Nephron progenitor cell (in vitro differentiated cells): ENCODE data around the gene CCDC17.

Experiments used
- DNase-seq: peaks from one replicate; pipeline ENCODE4 v3.0.0; 2021
- H3K27ac Mint-ChIP-seq: 2 replicates; pipeline ENCODE4 v1.8.0; 2021; ENCODE audit warnings: mild to moderate bottlenecking, moderate library complexity, mixed read lengths
- H3K27me3 Mint-ChIP-seq: 2 replicates; pipeline ENCODE4 v1.8.0; 2021; ENCODE audit warnings: mild to moderate bottlenecking, low read depth, mixed read lengths; ENCODE audit not compliant: poor library complexity
- H3K36me3 Mint-ChIP-seq: 2 replicates; pipeline ENCODE4 v1.8.0; 2021; ENCODE audit warnings: low read depth, mixed read lengths
- H3K4me1 Mint-ChIP-seq: 2 replicates; pipeline ENCODE4 v1.8.0; 2021; ENCODE audit warnings: mixed read lengths
- H3K4me3 Mint-ChIP-seq: 2 replicates; pipeline ENCODE4 v1.8.0; 2021; ENCODE audit warnings: mild to moderate bottlenecking, moderate library complexity, mixed read lengths
- H3K9me3 Mint-ChIP-seq: 2 replicates; pipeline ENCODE4 v1.8.0; 2021; ENCODE audit warnings: mild to moderate bottlenecking, moderate library complexity, mixed read lengths
- CTCF ChIP-seq: fragments of 200-600 bp; sonication (generic); IDR thresholded peaks from 2 replicates; pipeline ENCODE4 v1.5.0; 2021; ENCODE audit warnings: antibody characterized with exemption

The CCDC17 gene

GRCh38 chr1:45585110-45585426 is 38.8 kb downstream of the CCDC17 start:
- Mint-ChIP-seq H3K4me1 (peaks cover 19% of the 10 kb centered on the region), H3K27me3 (no peaks in the 10 kb centered on the region), H3K36me3 (peaks cover 33% of the 10 kb centered on the region), H3K9me3 (no peaks in the 10 kb centered on the region), H3K27ac (peak overlapping the region; percentile 100), H3K4me3 (peak overlapping the region; percentile 97)
- no peak for DNase-seq
- no peak for TF ChIP-seq CTCF

GRCh38 chr1:45584351-45585109 is 39.3 kb downstream of the CCDC17 start:
- no peaks in the 10 kb centered on the region for H3K9me3 Mint-ChIP-seq
- peak; percentile 96 for DNase-seq
- H3K27ac Mint-ChIP-seq: peak overlapping the region; percentile 100
- H3K4me1 Mint-ChIP-seq: peaks cover 19% of the 10 kb centered on the region
- no peaks in the 10 kb centered on the region for H3K27me3 Mint-ChIP-seq
- TF ChIP-seq CTCF: no peak
- H3K4me3 Mint-ChIP-seq: peak overlapping the region; percentile 97
- H3K36me3 Mint-ChIP-seq: peaks cover 29% of the 10 kb centered on the region

DNA sequence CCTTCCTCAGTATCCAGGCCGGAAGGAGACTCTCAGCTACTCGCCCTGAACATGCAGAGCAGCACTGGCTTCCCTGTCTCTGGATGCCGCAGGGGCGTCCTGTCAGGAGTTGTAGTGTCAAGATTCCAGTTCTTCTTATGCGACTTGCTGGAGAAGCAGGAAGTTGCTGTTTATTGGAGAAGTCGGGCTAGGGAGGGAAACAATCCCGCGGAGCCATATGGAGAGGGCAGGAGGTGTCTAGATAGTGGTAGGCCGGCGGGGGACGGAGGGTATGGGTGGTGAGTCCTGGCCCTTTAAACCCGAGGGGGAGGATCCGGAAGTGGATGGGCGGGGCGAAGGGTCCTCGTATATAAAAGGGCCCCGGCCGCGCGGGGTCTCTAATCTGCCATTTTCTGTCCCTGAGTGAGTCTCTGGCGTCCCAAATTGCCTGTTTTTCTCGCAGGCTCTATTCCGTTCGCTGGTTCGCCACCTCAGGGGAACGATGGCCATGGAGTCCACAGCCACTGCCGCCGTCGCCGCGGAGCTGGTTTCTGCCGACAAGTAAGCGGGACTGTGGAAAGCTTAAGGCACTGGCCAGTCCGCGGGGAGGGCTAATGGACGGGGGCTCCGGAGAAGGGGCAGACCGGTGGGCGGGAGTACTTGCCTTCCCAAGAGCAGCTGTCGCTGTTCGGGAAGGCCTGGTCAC is 40.0 kb downstream of the CCDC17 start, which contains the start of gene NASP:
TSS of gene NASP (plus strand) at position 376 of the 685 bp plus-strand sequence. CDS start at position 482, 106 bp downstream.
- Mint-ChIP-seq H3K36me3 (peaks cover 22% of the 10 kb centered on the region), H3K27me3 (no peaks in the 10 kb centered on the region), H3K27ac (peak within 1 kb of the TSS; percentile 100), H3K9me3 (no peaks in the 10 kb centered on the region), H3K4me3 (peak within 1 kb of the TSS; percentile 97), H3K4me1 (peaks cover 19% of the 10 kb centered on the region)
- TF ChIP-seq CTCF: no peak
- DNase-seq: peak; percentile 92

DNA sequence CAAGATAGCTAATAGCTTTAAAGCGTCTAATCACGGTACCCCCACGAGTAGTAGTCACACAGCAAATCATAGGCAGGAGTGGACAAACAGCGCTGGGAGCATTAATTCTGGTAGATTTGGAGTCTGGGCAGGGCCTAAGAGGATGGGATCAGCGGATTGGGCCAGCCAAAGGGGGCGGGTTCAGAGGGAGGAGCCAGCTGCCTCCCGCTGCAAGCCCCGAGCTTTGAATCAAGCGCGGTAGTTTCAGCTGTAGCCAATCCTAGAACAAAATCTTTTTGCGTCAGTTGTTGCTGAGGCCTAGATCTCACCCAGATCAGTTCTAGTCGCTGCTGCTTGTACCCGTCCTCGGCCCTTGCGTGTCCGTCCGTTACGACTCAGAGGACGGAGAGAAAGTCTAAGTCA is 40.6 kb downstream of the CCDC17 start:
- H3K4me3 Mint-ChIP-seq: peak overlapping the region; percentile 97
- H3K4me1 Mint-ChIP-seq: peaks cover 19% of the 10 kb centered on the region
- peak; percentile 94 for DNase-seq
- H3K9me3 Mint-ChIP-seq: no peaks in the 10 kb centered on the region
- no peak for TF ChIP-seq CTCF
- H3K27me3 Mint-ChIP-seq: no peaks in the 10 kb centered on the region
- H3K27ac Mint-ChIP-seq: peak overlapping the region; percentile 98
- H3K36me3 Mint-ChIP-seq: peaks cover 16% of the 10 kb centered on the region

- DNase-seq: no peak
- H3K27ac Mint-ChIP-seq: no peak overlapping the region
- no peak for TF ChIP-seq CTCF
- H3K9me3 Mint-ChIP-seq: peaks cover 4% of the 10 kb centered on the region
- peaks cover 22% of the 10 kb centered on the region for H3K4me1 Mint-ChIP-seq
- H3K27me3 Mint-ChIP-seq: peaks cover 3% of the 10 kb centered on the region
- no peak overlapping the region for H3K4me3 Mint-ChIP-seq
- peaks cover 10% of the 10 kb centered on the region for H3K36me3 Mint-ChIP-seq
These were observed 49.7 kb downstream of the CCDC17 start for GRCh38 chr1:45574105-45574626.
